T47D (cell line): ENCODE data around the gene EID2.

Experiments used
- DNase-seq, 2 experiments: peaks; one replicate each; pipeline versions ENCODE4 v3.0.0 to v3.0.0-alpha.2; 2011 to 2012; ENCODE audit warnings: low read depth in 1 of 2, low spot score in 1 of 2
- JUND ChIP-seq: IDR thresholded peaks from 2 replicates; pipeline ENCODE4 v1.6.1; 2012; ENCODE audit warnings: low read depth
- in situ Hi-C: cut with HindIII; loops from 2 replicates; pipeline ENCODE4 v1.10.0; 2016; ENCODE audit warnings: low sequenced_read_pairs, low pct_unique_long_range_greater_than_20kb

Gene EID2, protein sequence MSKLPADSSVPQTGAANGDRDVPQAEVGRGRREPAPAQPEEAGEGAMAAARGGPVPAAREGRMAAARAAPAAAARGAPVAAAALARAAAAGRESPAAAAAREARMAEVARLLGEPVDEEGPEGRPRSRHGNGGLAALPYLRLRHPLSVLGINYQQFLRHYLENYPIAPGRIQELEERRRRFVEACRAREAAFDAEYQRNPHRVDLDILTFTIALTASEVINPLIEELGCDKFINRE

GRCh38 chr19:39539518-39540332, at the start of gene EID2:
Gene EID2, minus strand, starts transcription at chr19:39540161. Its CDS starts 82 bp downstream, at chr19:39540079.
- peak; percentile 95 for DNase-seq
- TF ChIP-seq JUND: no peak
- in situ Hi-C loops: no loop called here

DNA sequence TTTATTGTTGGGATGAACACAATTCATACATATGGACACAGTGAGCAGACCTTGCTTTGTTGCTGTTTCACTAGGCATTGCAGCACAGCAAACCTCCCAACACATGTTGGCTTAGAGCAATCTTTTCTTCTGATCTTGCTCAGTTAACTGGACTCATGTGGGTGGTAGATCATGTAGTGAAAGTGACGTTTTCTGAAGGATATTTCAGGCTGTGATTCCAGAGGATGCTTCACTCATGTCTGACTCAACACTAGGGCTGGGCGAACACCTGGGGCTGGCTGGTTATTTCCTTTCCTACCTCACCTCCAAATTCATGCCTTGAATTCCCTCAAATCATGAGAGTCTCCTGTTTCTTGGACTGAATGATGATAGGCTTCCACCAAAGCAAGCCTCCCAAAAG, 48.1 kb upstream of the EID2 start:
- no peak for TF ChIP-seq JUND
- in situ Hi-C loops: no loop called here
- DNase-seq: no peak

GRCh38 chr19:39587496-39587895, 47.5 kb upstream of the EID2 start:
- in situ Hi-C loops: no loop called here
- no peak for DNase-seq
- TF ChIP-seq JUND: no peak

GRCh38 chr19:39582891-39583625, 43.1 kb upstream of the EID2 start:
- TF ChIP-seq JUND: no peak
- in situ Hi-C loops: no loop called here
- no peak for DNase-seq

- no peak for TF ChIP-seq JUND
- no peak for DNase-seq
- in situ Hi-C loops: no loop called here
Measured at GRCh38 chr19:39582442-39582841, 42.5 kb upstream of the EID2 start.

DNA sequence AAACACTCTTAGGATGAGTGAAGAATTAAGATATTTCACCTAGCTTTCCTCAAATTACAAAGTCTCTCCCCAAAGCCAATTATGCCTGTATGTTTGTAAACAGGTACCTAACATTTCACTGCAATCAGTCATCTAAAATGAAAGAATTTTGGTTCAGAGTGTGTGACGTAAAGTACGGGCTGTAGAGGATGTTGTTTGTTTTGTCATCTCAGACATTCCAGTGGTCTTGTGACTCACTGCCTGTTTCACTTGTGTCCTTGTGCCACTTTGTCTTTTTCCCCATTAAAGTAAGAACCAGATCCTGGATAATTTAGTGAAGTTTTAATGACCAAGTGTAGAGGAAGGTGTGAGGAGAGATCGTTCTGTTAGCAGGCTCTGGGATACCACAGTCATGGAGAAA, 28.6 kb upstream of the EID2 start:
- in situ Hi-C loops: no loop called here
- no peak for TF ChIP-seq JUND
- no peak for DNase-seq

- TF ChIP-seq JUND: no peak
- in situ Hi-C loops: no loop called here
- no peak for DNase-seq
Measured at GRCh38 chr19:39566064-39566463, 26.1 kb upstream of the EID2 start.

DNA sequence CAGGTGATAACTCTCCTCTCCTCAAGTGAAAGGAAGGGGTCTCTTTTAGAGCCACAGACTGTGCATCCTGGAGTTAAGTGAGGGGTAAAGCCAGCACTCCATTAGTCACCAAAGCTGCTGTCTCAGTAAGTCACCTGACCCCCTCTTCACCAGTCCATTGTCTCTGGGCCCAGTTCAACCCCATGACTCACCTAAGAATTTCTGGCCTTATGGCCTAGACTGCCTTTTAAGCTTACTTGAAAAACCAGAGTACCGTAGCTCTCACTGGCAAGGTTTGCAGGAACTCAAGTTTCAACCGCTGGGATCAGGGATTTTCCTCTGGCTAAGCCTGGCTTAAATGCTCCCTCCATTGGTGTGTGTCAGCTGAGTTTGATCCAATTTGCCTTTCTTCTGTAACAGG, 23.4 kb upstream of the EID2 start:
- no peak for DNase-seq

DNA sequence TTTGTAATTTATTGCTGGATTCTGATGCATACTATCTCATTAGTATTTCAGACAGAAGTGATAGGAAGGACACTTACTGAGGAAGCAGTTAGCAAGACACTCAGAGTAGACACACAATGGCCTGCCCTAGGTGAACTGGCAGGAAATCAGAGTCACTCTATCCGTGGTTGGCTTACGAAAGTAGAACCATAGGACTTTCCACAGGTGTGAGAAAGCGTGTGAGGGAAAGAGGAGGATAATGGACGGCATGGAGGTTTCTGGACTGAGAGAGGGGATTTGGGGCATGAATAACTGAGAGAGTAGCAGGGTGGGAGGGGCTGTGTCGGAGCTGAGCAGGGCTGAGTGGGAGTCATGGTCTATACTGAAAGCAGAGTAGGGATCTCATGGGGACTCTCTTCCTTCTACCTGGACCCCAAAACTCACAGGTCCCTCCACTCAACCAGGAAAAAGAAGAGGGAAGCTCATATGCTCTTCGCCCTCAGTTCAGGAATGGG, 18.7 kb upstream of the EID2 start:
- TF ChIP-seq JUND: no peak
- DNase-seq: no peak
- in situ Hi-C loops: no loop called here

More for the DNA sequence above, 23.4 kb upstream of the EID2 start:
- TF ChIP-seq JUND: no peak
- in situ Hi-C loops: no loop called here

DNA sequence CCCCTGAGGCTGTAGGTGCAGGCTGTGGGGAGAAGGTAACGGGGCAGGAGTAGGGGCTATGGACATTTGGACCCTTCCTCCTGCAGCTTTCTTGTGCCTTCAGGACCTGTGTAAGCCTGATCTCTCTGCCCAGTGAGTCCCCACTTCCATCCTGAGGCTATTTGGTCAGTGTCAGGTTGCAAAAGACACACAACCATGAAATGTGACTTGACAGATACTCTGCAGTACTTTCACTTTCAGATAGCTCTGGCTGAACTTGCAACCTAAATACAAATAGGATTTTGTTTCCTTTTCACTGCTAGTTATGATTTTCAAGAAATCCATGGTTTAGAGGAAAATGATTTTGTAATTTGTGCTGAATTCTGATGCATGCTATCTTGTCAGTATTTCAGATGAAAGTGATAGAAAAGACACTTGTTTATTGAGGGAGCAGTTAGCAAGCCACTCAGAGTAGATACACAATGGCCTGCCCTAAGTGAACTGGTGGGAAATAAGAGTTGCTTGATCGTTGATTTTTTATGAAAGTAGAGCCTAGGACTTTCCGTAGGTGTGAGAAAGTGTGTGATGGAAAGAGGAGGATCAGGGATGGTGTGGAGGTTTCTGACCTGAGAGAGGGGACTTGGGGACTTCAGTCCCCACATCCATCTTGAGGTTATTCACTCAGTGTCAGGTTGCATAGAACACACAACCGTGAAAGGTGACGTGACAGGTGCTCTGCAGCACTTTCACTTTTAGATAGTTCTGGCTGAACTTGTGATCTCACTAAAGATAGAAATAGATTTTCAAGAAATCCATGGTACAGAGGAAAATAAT, 18.1 kb upstream of the EID2 start:
- peak; percentile 25 to 78 for DNase-seq
- in situ Hi-C loops: no loop called here
- TF ChIP-seq JUND: no peak

GRCh38 chr19:39555883-39556282, 15.9 kb upstream of the EID2 start:
- DNase-seq: no peak
- TF ChIP-seq JUND: no peak
- in situ Hi-C loops: no loop called here

DNA sequence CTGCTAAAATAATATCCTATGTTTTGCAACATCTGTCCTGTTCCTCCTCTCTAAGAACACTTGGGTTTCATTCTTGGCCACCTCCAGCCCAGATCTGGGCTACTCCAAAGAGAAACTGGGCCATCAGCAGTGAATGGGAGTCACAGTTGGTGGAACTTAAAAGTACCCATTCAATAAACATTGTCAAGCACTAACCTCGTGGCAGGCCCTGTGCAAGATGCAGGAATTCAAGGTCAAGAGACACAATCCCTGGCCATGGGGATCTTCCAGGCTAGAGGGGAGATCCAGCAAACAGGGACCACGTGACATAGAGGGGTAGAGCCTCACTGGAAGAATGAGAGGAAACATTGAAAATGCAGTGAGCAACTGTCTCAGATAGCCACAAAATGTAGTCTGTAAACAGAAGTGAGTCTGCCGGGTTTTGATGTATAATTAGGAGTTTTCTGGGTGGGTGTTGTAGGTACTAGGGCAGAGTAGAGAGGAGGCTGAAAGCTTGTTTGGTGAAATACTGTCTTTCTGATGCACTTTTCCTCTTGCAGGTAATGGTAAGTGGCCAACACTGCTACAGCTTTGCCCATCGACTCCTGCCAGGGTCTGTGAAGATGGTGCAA, 14.8 kb upstream of the EID2 start:
- in situ Hi-C loops: no loop called here
- no peak for DNase-seq
- TF ChIP-seq JUND: no peak
